Loucy (cell line): Measurements from ENCODE around the gene CCL17.

Source experiments
- H2AFZ ChIP-seq: fragments of 200-600 bp; sonication (generic); 2 replicates; pipeline ENCODE4 v1.6.0; 2016; ENCODE audit warnings: antibody characterized with exemption, mild to moderate bottlenecking, low read length, moderate library complexity
- H3F3A ChIP-seq: fragments of 200-600 bp; 2 replicates; pipeline ENCODE4 v1.6.0; 2016; ENCODE audit warnings: antibody characterized with exemption, low read depth, mild to moderate bottlenecking
- H3K27me3 ChIP-seq: fragments of 200-600 bp; sonication (generic); 2 replicates; pipeline ENCODE4 v1.6.1; 2014; ENCODE audit warnings: low read length, mild to moderate bottlenecking; ENCODE audit not compliant: insufficient read depth, poor library complexity, severe bottlenecking
- H3K36me3 ChIP-seq: fragments of 200-600 bp; sonication (generic); 2 replicates; pipeline ENCODE4 v1.6.1; 2016; ENCODE audit warnings: low read length; ENCODE audit not compliant: insufficient read depth
- H3K4me1 ChIP-seq: fragments of 200-600 bp; sonication (generic); 2 replicates; pipeline ENCODE4 v1.5.1; 2014; ENCODE audit warnings: low read length, mild to moderate bottlenecking; ENCODE audit not compliant: insufficient read depth, poor library complexity, severe bottlenecking
- H3K4me2 ChIP-seq: fragments of 200-600 bp; sonication (generic); 2 replicates; pipeline ENCODE4 v1.6.0; 2014; ENCODE audit warnings: antibody characterized with exemption, low read length, low read depth, mild to moderate bottlenecking; ENCODE audit not compliant: poor library complexity, severe bottlenecking
- H3K4me3 ChIP-seq: fragments of 200-600 bp; sonication (generic); 2 replicates; pipeline ENCODE4 v1.5.1; 2014; ENCODE audit warnings: low read length, mild to moderate bottlenecking, mixed read lengths; ENCODE audit not compliant: poor library complexity, severe bottlenecking
- H3K79me2 ChIP-seq: fragments of 200-600 bp; sonication (generic); 2 replicates; pipeline ENCODE4 v1.6.1; 2014; ENCODE audit warnings: low read length; ENCODE audit not compliant: insufficient read depth
- H3K9ac ChIP-seq: fragments of 200-600 bp; sonication (generic); 2 replicates; pipeline ENCODE4 v1.6.0; 2014; ENCODE audit warnings: mild to moderate bottlenecking, low read depth, low read length, moderate library complexity; ENCODE audit not compliant: poor library complexity, severe bottlenecking
- H3K9me2 ChIP-seq: fragments of 200-600 bp; sonication (generic); replicated peaks from 2 replicates; pipeline ENCODE4 v1.6.1; 2016; ENCODE audit warnings: low read depth, low read length, mixed read lengths
- H3K9me3 ChIP-seq: fragments of 200-600 bp; sonication (generic); 2 replicates; pipeline ENCODE4 v1.6.1; 2014; ENCODE audit warnings: mild to moderate bottlenecking, antibody characterized with exemption, low read length, low read depth; ENCODE audit not compliant: insufficient read depth
- H4K20me1 ChIP-seq: fragments of 200-600 bp; sonication (generic); 2 replicates; pipeline ENCODE4 v1.6.0; 2014; ENCODE audit warnings: antibody characterized with exemption, low read length, mild to moderate bottlenecking; ENCODE audit not compliant: insufficient read depth, poor library complexity, severe bottlenecking
- CTCF ChIP-seq: fragments of 200-600 bp; sonication (generic); conservative IDR thresholded peaks from 2 replicates; pipeline ENCODE4 v1.5.1; 2014; ENCODE audit warnings: mild to moderate bottlenecking, antibody characterized with exemption, low read length
- EZH2phosphoT487 ChIP-seq: fragments of 200-600 bp; IDR thresholded peaks from 2 replicates; pipeline ENCODE4 v1.6.1; 2018; ENCODE audit warnings: antibody characterized with exemption, mild to moderate bottlenecking, moderate library complexity, borderline replicate concordance

Gene CCL17

GRCh38 chr16:57380671-57381462 lies 23.7 kb upstream of the CCL17 start:
- Histone ChIP-seq H3F3A (no peaks in the 10 kb centered on the region), H3K9me3 (no peaks in the 10 kb centered on the region), H4K20me1 (no peaks in the 10 kb centered on the region), H3K79me2 (no peaks in the 10 kb centered on the region), H3K36me3 (no peaks in the 10 kb centered on the region), H3K4me3 (no peak overlapping the region), H3K4me2 (no peak overlapping the region), H3K27me3 (no peaks in the 10 kb centered on the region), H3K9ac (no peak overlapping the region), H3K9me2 (no peaks in the 10 kb centered on the region), H3K4me1 (peaks cover 20% of the 10 kb centered on the region), H2AFZ (no peak overlapping the region)
- TF ChIP-seq EZH2phosphoT487 (no peak), CTCF (no peak)

- Histone ChIP-seq H3K79me2 (no peaks in the 10 kb centered on the region), H3K9me3 (no peaks in the 10 kb centered on the region), H3K36me3 (no peaks in the 10 kb centered on the region), H3K4me2 (no peak overlapping the region), H4K20me1 (no peaks in the 10 kb centered on the region), H3K9ac (no peak overlapping the region), H3F3A (no peaks in the 10 kb centered on the region), H3K4me1 (peaks cover 20% of the 10 kb centered on the region), H3K9me2 (no peaks in the 10 kb centered on the region), H3K27me3 (no peaks in the 10 kb centered on the region), H3K4me3 (no peak overlapping the region), H2AFZ (no peak overlapping the region)
- TF ChIP-seq CTCF (no peak), EZH2phosphoT487 (no peak)
These were observed 22.6 kb upstream of the CCL17 start for GRCh38 chr16:57381791-57382534.

- Histone ChIP-seq H3K9me3 (no peaks in the 10 kb centered on the region), H2AFZ (no peak overlapping the region), H3K9me2 (no peaks in the 10 kb centered on the region), H3K4me3 (no peak overlapping the region), H3K79me2 (no peaks in the 10 kb centered on the region), H3K36me3 (no peaks in the 10 kb centered on the region), H4K20me1 (no peaks in the 10 kb centered on the region), H3K4me2 (no peak overlapping the region), H3K4me1 (peaks cover 13% of the 10 kb centered on the region), H3K9ac (no peak overlapping the region), H3K27me3 (no peaks in the 10 kb centered on the region), H3F3A (no peaks in the 10 kb centered on the region)
- peak; percentile 38; the same call in 1 of the 2 replicates for TF ChIP-seq CTCF
- no peak for TF ChIP-seq EZH2phosphoT487
These were observed 21.9 kb upstream of the CCL17 start for GRCh38 chr16:57382535-57383275.
